Stimulated activated CD4-positive, alpha-beta T cell treated with anti-CD3 and anti-CD28 coated beads, TNF-alpha, amount 100 ng/mL, for 24 hours (primary cell): Measurements from ENCODE around the gene SCGB2B2.
A peak's percentile ranks its signal among the peaks of the same experiment; 100 is the strongest.
"Not testable (repeated sequence)": the region's sequence is repeated elsewhere in the genome, so short reads cannot be mapped to it uniquely, and the experiment has no call there.

ENCODE experiments used
- DNase-seq, 3 experiments: peaks; one replicate each; pipeline ENCODE4 v3.0.0-alpha.2; 2020; ENCODE audit warnings: low read depth in 3 of 3

SCGB2B2 gene

GRCh38 chr19:34676697-34677385, at the start of gene SCGB2B2:
SCGB2B2 (minus strand) TSS chr19:34677159; CDS start chr19:34594563, 82,596 bp downstream.
- peak in 1 of 3 experiments; percentile 73 for DNase-seq

DNA sequence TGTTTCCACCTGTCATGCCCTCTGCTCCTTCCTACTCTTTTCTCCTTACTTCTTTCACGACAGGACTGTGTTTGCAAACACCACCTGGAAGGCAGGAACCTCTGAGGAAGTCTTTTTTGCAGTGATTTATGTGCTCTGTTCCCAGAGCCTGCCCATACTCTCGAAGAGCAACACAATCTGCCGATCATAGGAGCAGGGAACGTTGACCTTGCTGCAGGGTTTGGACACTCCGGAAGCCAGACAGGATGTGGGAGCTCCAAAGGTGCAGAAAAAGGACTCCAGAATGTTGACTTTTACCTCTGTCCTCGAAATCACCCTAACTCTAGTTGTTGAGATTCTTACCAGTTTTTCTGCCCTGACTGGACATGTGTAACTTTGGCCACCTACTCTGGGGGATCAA, 48.4 kb upstream of the SCGB2B2 start:
- no peak for DNase-seq

DNA sequence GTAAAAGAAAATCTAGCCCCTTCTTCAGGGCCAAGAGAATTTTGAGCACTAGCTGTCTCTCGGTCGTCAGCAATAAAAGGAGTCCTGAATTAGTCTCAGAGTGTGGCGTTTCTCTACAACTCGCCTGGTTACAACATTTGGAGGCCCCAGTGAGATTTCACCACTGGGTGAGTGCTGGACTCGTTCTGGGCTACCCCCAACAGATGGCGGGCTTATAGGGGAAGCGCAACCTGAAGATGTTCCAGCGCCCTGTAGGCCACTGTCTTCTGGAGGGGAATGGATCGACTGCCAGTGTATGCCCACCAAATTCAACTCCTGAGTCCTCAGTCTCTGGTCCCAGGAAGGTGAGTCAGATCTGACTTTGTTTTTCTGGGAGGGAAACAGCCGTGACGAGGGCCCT, 45.4 kb upstream of the SCGB2B2 start:
- DNase-seq, result no peak

DNA sequence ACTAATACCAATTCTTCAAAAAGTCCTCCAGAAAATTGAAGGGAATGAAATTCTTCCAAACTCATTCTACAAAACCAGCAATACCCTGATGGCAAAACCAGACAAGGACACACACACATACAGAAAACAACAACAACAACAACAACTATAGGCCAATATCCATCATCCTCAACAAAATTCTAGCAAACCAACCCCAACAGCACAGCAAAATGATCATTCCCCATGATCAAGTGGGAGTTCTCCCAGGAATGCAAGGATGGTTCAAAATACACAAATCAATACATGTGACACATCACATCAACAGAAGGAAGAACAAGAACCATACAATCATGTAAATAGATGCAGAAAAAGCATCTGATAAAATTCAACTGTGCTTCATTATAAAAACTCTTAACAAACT, 38.4 kb upstream of the SCGB2B2 start:
- no peak for DNase-seq

DNA sequence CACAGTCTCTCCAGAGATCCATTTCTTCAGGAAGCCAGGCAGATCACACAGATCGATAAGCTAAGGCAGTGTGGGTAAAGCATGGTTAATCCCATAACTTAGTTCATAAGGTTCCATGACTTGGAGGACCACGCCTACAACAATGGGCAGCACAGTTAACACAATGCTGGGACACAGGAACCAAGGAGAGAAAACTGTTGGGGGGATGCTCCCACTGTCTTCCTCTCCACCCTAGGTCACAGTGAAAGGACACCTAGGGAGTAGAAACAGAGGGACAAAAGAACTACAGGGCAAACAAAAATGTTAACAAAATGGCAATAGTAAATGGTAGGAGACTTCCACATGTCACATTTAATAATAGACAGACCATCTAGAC, 36.3 kb upstream of the SCGB2B2 start:
- DNase-seq, result no peak

GRCh38 chr19:34712395-34713261, 35.7 kb upstream of the SCGB2B2 start:
- DNase-seq, result peak in 2 of 3 experiments; percentile 20 to 57

DNA sequence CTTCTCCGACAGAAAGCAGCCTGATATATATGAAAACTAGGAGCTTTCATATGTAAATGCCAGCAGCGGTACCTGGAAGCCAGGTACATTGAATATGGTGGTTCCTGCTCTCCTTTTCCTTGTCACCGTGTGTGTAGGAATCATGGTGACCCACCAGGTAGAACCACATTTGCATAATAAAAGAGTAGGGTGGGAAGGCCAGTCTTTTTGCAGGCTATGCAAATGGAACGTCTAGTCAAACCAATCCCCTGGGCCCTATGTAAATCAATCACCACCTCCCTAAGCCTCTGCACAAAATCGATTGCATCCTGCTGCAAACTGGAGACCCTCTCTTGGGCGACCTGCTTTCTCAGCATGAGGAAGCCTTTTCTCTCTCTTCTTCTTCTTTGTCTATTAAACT, 34.9 kb upstream of the SCGB2B2 start:
- DNase-seq, result no peak

DNA sequence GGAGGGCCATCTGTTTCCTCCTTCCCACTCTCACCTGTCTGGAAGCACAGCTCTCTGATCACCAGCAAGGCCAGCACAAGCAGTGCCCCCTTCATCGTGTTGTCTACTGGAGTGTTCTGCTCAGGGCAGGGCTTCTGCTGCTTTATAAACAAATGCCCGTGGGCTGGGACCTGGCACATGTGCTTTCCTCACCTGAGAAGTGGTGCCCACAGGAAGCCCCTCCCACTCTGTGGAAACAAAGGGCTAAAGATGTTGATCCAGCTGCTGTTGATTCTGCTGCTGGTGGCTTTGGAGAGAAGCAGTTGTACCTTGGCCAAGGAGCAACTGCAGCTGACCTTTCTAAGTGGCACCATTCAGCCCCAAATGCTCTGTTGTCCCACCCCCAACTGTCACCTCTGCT, 30.7 kb upstream of the SCGB2B2 start:
- DNase-seq, result no peak

DNA sequence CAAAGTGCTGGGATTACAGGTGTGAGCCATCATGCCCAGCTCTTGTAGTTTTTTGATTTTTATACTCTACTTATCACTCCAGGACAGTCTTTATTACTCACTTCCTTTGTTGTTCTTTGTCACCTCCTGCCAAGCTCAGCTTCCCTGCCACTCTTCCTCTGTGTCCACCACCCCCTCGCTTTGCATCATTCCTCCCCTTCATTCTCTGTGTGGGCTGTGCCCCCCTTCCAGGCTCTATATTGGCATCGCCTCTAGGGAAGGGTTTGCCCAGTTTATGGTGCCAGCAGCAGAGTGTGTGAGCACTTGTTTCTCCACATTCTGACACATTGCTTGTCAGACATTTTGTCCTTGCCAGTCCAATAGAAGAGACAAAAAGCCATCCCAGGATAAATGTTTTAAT, 15.6 kb upstream of the SCGB2B2 start:
- no peak for DNase-seq

DNA sequence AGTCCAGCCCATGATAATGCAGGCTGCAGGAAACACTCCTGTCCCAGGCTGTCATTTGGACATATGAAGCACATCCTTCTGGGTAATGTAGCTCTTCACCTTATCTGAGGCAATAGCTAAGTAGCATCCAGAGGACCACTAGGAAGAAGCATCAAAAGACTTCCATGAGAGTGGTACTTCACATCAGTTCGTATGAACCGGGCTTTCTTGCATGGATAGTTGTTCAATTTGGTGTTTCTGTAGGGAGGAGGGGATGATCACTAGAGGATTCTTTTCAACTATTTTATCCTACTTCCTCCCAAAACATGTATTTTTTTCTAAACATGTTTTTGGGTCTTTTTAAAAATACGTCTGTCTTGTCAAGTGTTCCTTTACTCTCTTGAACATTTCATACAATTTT, 13.4 kb upstream of the SCGB2B2 start:
- no peak for DNase-seq

GRCh38 chr19:34688592-34688991, 11.6 kb upstream of the SCGB2B2 start:
- DNase-seq, result no peak

GRCh38 chr19:34687348-34687747, 10.4 kb upstream of the SCGB2B2 start:
- no peak for DNase-seq

DNA sequence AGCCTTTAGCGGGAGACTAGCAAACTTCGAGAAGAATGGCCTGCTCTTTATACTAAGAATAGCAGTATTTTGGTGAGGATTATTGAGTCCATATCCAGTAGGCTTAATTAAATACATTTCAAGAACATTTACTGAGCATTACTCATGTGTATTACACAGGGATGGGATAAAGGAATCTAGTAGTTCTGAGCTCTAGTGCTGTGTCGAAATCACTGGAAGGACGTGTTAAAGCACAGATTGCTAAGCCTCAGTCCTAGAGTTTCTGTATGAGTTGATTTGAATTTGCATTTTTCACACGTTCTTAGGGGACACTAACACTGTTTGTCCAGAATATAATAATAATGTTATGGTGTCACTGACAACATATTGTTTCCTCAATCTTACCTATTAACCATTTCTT, 9.5 kb upstream of the SCGB2B2 start:
- no peak for DNase-seq

DNA sequence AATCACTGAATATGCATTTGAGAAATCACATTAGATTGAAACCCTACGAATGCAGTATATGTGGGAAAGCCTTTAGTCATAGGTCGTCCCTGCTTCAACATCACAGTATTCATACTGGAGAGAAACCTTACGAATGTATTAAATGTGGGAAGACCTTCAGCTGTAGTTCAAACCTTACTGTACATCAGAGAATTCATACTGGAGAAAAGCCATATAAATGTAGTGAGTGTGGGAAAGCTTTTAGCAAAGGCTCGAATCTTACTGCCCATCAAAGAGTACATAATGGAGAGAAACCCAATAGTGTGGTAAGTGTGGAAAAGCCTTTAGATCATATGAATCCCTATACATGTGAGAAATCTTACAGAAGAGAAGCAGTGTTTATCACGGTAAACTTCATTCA, 8.3 kb upstream of the SCGB2B2 start:
- DNase-seq, result not testable (repeated sequence)

GRCh38 chr19:34681478-34681877, 4.5 kb upstream of the SCGB2B2 start:
- DNase-seq, result no peak

DNA sequence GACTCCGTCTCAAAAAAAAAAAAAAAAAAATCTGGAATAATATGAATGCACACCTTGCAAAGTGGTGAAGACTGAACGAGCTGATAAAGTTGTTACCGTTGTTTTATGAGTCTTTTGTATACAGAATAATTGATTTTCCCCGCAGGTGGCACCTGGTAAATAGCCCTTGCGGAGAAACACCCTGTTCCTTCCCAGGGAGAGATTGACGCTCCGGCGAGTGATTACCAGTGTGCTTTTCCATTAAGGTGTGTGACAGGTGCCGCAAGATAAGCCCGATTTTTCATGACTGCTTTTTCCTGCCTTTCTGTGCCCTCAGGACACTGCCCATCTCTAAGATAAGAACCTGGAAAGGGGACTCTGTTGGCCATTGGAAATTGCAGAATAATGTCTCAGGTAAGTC, 1.5 kb upstream of the SCGB2B2 start:
- no peak for DNase-seq

DNA sequence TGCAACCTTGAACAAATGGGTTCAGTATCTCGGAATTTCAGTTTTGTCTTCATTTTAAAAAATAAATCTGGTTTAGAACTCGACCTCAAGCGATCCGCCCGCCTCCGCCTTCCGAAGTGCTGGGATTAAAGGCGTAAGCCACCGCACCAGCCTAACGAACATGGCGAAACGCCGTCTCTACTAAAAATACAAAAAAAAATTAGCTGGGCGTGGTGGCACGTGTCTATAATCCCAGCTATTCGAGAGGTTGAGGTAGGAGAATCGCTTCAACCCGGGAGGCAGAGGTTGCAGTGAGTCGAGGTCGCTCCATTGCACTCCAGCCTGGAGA, 1.1 kb upstream of the SCGB2B2 start:
- DNase-seq, result no peak

- peak; percentile 89 to 96 (median 89) for DNase-seq
Measured at GRCh38 chr19:34677386-34678084, 576 bp upstream of the SCGB2B2 start, which contains the start of gene ZNF302. ZNF302 (plus strand) TSS chr19:34677678; CDS start chr19:34678805, 1,127 bp downstream.

DNA sequence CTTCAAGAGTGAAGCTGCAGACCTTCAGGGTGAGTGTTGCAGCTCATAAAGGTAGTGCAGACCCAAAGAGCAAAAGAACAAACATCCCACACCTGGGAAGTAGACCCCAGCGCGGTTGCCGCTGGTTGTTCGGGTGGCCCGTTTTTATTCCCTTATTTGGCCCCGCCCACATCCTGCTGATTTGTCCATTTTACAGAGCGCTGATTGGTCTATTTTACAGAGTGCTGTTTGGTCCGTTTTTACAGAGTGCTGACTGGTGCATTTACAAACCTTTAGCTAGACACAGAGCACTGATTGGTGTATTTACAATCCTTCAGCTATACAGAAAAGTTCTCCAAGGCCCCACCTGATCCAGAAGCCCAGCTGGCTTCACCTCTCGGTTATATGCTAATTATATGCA, 1.0 kb downstream of the SCGB2B2 start:
- DNase-seq, result no peak

DNA sequence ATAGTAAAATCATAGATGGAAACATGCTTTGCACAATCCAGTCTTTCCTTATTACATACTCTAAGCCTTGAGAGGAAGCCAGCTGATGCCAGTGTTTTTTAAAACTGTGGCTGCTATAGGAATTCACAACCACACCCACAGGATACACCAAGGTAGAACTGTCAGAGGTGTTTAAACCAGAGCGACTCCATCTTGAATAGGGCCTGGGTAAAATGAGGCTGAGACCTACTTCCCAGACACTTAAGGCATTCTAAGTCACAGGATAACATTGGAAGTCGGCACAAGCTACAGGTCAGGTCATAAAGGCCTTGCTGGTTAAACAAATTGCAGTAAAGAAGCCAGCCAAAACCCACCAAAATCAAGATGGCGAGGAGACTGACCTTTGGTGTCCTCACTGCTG, 1.7 kb downstream of the SCGB2B2 start:
- DNase-seq, result no peak

DNA sequence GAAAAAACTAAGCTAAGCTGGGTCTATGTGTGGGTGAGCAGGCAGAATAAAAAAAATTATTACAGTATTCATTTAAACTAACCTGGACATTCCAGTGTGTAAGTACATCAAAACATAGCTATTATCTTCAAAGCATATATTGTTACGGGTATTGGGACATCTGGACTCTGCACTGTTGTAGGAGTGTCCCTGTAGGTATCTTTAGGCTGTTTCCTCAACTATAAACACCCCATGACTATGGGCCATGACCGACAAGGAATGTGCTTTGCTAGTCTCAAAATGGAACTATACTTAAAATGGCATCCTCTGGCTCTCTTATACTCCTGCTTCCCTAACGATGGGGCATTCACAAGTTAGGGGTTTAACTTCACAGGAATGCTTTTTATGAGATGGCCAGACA, 3.4 kb downstream of the SCGB2B2 start:
- no peak for DNase-seq

DNA sequence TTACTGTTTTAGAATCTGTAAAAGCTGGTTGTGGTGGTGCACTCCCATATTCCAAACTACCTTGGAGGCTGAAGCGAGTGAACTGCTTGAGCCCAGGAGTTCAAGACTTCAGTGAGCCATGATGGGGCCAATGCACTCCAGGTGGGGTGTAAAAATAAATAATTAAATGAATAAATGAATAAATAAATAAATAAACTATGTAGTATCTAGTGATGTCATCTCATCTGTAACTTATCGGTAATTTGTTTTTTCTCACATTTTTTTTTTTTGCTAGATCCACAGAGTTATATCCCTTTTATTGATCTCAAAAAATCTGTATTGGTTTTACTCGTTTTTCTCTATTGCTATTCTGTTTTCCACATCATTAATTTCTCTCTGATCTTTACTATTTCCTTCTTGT, 5.0 kb downstream of the SCGB2B2 start:
- DNase-seq, result no peak

- no peak for DNase-seq
Measured at GRCh38 chr19:34669305-34669704, 7.7 kb downstream of the SCGB2B2 start.
